H54 (cell line): Measurements from ENCODE around the gene SPIN1.
"Not testable (repeated sequence)": the region's sequence is repeated elsewhere in the genome, so short reads cannot be mapped to it uniquely, and the experiment has no call there.

ENCODE experiments used
- DNase-seq: peaks from one replicate; pipeline ENCODE4 v3.0.0; 2011; ENCODE audit warnings: low spot score, mixed read lengths; ENCODE audit not compliant: insufficient read length
- FAIRE-seq: peaks from 3 replicates; lab custom pipeline; 2011; peaks lifted over from hg19 to GRCh38; lab: Jason Lieb, UNC
- POLR2A ChIP-seq: IDR thresholded peaks from 2 replicates; pipeline ENCODE4 v1.6.1; 2011; ENCODE audit warnings: low read depth, mild to moderate bottlenecking, low read length

SPIN1 gene

GRCh38 chr9:88378317-88378716, 9.9 kb upstream of the SPIN1 start:
- FAIRE-seq: no peak
- TF ChIP-seq POLR2A: no peak

GRCh38 chr9:88379352-88379751, 8.9 kb upstream of the SPIN1 start:
- FAIRE-seq: no peak
- no peak for DNase-seq
- TF ChIP-seq POLR2A: no peak

More at GRCh38 chr9:88378317-88378716, 9.9 kb upstream of the SPIN1 start:
- DNase-seq: no peak

- DNase-seq (no peak), FAIRE-seq (no peak)
- TF ChIP-seq POLR2A: no peak
Measured at GRCh38 chr9:88380118-88380517, 8.1 kb upstream of the SPIN1 start.

- not testable (repeated sequence) for FAIRE-seq, DNase-seq
Measured at GRCh38 chr9:88381322-88381721, 6.9 kb upstream of the SPIN1 start.

- TF ChIP-seq POLR2A: no peak
- DNase-seq (no peak), FAIRE-seq (no peak)
Measured at GRCh38 chr9:88383176-88383575, 5.1 kb upstream of the SPIN1 start.

- FAIRE-seq, DNase-seq: not testable (repeated sequence)
Measured at GRCh38 chr9:88386137-88386536, 2.1 kb upstream of the SPIN1 start.

GRCh38 chr9:88387036-88387551, 1.1 kb upstream of the SPIN1 start:
- FAIRE-seq: no peak
- no peak for TF ChIP-seq POLR2A
- no peak for DNase-seq

- DNase-seq: peak; percentile 87
- peak; percentile 71 for TF ChIP-seq POLR2A
- no peak for FAIRE-seq
Measured at GRCh38 chr9:88387552-88388202, 567 bp upstream of the SPIN1 start.

- TF ChIP-seq POLR2A: no peak; the same call in 1 of the 2 replicates
- peak; percentile 67 for FAIRE-seq
- DNase-seq: peak; percentile 75
Measured at GRCh38 chr9:88388886-88389605, 802 bp downstream of the SPIN1 start.

- DNase-seq: no peak
- peak; percentile 43 for FAIRE-seq
- TF ChIP-seq POLR2A: no peak
Measured at GRCh38 chr9:88390371-88390990, 2.2 kb downstream of the SPIN1 start.

- FAIRE-seq: no peak
- TF ChIP-seq POLR2A: no peak
- DNase-seq: no peak
Measured at GRCh38 chr9:88391236-88391635, 3.0 kb downstream of the SPIN1 start.

GRCh38 chr9:88391921-88392320, 3.7 kb downstream of the SPIN1 start:
- no peak for TF ChIP-seq POLR2A
- FAIRE-seq (no peak), DNase-seq (no peak)

GRCh38 chr9:88392549-88392948, 4.3 kb downstream of the SPIN1 start:
- no peak for FAIRE-seq
- no peak for DNase-seq
- no peak for TF ChIP-seq POLR2A
